HG02884 (cell line): ENCODE data around the gene HLA-DPB1.
A peak's percentile ranks its signal among the peaks of the same experiment; 100 is the strongest.

Experiments
- ATAC-seq: cut with Tn5 transposase; IDR thresholded peaks from one replicate; pipeline ENCODE4 v1.9.1; 2021; ENCODE audit warnings: mild to moderate bottlenecking, moderate library complexity; ENCODE audit not compliant: unreplicated experiment

Gene HLA-DPB1

DNA sequence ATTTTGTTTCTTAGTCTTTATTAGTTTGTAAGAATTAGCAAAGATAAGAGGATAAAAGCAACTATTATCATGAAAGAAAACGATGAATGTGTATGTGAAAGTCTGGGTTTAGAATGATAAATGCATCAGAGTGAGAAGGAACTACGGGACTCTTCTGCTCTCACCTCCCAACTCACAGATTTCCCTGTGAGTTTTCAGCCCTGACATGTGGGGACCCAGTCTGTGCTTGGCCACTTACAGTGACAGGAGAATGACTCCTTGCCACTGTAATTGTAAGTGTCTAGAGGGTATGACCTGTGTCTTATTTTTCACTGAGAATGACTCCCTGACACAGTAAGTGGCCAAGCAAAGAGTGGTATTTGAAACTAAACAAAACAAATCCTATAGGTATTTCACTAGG, 4.9 kb upstream of the HLA-DPB1 start:
- no peak for ATAC-seq

DNA sequence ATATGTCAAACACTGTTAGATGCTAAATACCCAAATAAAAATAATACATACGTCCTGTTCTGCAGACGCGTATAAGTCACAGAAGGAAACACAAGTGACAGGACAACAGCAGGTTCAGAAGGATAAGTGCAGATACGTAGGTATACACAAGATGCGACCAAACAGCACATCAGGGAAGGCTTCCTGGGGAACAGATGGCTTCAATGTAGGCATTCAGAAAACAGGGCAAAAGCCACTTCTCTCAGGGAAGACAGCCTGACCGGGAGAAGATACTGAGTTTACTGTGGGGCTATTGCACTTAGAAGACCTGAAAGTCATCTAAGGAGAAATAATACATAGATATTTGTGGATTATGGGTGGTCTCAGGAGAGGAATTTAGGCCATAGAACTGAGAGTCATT, 4.2 kb upstream of the HLA-DPB1 start:
- ATAC-seq = no peak

DNA sequence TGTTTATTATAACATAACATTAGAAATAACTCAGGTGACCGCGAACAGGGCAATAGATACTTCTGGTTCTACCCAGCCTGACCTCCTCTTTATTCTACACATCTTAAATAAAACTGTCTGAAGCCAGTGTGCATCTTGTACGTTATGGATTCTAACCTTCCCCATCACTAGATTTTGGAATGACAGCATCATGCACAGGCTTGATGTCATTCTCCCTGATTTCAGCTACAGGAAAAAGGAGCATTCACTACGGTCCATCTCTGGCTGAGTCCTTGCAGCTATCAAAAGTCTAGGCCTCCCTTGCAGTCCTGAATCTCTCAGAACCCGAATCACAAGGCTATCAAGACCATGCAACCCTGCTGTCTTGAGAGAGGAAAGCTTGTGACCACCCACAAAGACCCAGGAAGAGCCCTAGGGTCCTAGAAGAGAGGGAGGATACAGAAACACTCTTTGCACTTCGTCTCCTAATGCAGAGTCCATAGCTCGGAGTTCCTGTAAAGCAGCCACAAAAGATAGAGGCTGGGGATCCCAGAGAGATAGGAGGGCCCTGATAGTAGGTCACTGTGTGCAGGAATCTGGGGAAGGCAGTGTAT, 3.2 kb upstream of the HLA-DPB1 start:
- ATAC-seq = no peak

DNA sequence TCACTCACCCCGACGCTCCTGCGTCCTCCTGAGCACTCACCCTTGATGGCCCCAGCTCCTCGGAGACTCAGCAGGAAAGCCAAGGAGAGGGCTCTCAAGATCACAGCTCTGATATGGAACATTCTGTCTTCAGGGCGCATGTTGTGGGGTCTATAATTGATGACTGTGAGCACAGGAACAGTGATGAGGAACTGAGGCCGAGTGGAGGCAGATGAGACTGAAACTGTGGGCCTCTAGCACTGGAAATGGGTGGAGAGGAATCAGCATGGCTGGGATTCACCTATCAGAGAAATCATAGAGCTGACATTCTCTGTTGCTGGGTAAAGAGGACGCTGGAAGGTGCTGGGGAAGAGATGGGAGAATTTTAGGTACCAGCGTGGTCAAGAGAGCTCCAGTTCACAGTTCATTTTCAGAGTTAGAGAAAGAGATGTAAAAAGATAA, 2.3 kb upstream of the HLA-DPB1 start, which contains the start of gene HLA-DPA1:
Gene HLA-DPA1 (minus strand): TSS at position 219 of the 441 bp plus-strand sequence.
- ATAC-seq = peak; percentile 67

DNA sequence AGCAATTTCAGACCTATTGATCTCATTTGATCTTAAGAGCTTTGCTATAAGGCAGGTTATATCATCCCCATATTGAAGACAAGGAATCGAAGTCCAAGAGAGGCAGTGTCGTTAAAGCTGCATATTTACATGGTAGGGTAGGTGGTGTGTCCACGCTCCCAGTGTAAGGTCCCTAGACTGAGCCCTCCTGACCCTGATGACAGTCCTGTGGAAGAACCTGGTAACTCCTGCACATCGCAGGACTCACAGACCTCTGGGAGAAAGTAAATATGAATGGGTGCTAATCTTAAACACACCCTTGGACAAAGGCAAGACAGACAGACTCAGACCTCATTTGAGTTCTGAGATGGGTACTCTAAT, 602 bp upstream of the HLA-DPB1 start:
- no peak for ATAC-seq

DNA sequence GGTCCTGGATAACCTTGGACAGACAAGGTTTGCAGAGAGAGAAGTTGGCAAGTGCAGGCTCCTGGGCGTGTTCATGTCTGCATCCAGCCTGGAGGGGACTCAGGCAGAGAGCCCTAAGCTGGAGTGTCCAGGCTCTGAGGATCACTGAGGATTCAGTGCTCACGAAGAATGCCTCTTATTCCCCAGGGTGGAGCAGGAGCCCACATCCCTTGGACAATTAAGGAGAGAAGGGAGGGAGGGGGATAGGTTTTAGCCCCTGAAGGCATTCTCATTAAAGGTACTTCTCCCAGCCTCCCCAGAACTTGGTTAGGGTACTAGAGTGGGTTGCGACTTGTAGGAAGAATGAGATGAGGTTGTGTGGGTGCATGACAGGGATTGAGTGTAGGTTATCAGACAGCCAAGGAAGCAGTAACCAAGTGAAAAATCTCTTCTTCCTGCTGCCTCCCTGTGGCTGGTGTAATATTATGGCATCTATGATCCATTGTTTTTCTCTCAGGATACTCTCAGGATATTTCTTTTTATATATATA, 680 bp downstream of the HLA-DPB1 start:
- ATAC-seq = no peak

DNA sequence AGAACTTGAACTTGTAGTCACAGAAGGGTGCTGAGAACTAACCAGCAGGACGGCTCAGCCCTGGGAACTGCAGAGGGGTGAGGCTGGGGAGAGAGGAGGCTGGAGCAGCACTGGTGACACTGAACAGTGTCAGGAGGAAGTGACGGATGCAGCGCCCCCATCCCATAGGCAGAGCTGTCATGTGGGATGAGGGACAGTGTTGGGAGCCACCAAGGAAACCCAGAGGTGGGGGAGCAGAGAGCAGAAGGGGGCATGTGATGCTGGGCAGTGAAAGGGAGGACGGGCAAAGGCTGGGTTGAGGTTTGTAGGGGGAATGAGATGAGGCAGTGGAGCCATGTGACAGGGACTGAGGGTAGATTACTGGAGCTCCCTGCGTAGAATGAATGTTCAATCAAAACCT, 2.1 kb downstream of the HLA-DPB1 start:
- ATAC-seq = no peak

DNA sequence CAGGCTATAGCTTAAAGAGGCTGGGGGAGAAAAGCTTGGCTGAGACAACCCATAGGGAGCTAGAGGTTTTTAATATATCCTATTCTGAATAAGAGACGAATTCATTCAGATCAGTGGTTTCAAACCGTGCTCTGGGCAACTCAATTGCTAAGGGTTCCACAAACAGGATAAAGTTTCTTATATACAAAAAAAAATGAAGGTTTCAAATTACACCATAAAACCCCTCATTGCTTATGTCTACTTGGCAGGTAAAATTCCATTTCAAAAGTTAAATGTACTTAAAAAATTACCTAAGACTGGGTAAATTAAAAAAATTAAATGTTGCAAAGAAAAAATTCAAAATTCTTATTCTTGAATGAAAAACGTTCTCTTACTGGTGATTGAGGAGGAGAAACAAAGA, 2.7 kb downstream of the HLA-DPB1 start:
- no peak for ATAC-seq

DNA sequence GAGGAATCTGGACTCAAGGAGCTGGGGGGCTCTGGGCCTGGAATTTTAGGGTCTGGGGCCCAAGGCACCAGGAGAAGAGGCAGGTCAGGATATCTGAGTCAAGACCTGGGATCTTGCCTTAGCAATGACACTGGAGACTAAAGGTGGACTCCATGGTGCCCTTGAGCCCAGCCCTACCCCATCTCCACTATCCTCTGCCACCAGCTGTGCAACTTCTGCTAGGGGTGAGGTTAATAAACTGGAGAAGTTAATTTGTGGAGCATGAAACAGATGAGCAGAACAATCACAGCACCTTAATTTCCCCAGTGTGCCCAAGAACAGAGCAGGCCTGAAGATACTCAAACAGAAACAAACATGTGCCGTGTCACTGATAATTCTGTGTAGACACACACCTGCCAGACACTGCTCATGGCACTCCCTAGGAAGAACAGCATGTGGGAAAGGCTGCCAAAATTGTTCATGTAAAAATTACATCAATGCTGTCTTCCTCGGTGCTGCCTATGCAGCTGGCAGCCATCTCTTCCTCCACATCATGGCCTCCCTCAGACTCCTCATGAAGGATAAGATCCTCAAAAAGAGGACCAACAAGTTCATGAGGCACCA, 3.2 kb downstream of the HLA-DPB1 start:
- ATAC-seq = no peak

DNA sequence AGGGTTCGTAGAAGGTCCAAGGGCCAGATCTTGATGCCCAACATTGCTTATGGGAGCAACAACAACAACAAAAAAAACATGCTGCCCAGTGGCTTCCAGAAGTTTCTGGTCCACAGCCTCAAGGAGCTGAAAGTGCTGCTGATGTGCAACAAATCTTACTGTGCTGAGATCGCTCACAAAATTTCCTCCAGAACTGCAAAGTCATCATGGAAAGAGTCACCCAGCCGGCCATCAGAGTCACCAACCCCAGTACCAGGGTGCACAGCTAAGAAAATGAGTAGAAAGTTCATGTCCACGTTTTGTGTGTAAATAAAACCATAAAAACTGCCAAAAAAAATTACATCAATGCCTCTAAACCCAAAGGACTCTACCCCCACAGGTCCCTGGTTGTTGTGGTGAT, 3.8 kb downstream of the HLA-DPB1 start:
- ATAC-seq = no peak

DNA sequence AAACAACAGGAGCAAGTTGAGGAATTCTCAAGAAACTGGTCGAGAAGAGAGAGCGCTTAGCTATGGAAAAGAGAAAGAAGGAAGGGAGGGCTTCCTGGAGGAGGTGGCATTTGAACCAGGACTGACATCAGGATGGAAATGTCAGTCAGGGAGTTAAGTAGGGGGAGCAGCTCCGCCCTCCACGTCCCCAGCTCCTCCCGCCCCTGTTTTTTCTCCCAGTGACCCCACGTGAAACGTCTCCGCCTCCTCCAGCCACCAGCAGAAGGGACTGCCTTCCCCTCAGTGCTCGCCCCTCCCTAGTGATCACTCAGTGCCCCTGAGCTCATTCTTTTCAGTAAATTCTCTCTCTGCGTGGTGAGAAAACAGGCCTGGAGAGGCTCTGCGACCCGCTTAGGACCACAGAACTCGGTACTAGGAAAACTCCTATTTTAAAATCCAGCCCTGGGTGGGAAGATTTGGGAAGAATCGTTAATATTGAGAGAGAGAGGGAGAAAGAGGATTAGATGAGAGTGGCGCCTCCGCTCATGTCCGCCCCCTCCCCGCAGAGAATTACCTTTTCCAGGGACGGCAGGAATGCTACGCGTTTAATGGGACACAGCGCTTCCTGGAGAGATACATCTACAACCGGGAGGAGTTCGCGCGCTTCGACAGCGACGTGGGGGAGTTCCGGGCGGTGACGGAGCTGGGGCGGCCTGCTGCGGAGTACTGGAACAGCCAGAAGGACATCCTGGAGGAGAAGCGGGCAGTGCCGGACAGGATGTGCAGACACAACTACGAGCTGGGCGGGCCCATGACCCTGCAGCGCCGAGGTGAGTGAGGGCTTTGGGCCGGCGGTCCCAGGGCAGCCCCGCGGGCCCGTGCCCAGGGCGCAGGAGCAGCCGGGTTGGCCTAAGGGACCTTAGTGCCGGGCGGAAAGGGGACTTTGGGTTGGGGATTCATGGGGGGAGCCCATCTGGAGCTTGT, 4.6 kb downstream of the HLA-DPB1 start:
- no peak for ATAC-seq

DNA sequence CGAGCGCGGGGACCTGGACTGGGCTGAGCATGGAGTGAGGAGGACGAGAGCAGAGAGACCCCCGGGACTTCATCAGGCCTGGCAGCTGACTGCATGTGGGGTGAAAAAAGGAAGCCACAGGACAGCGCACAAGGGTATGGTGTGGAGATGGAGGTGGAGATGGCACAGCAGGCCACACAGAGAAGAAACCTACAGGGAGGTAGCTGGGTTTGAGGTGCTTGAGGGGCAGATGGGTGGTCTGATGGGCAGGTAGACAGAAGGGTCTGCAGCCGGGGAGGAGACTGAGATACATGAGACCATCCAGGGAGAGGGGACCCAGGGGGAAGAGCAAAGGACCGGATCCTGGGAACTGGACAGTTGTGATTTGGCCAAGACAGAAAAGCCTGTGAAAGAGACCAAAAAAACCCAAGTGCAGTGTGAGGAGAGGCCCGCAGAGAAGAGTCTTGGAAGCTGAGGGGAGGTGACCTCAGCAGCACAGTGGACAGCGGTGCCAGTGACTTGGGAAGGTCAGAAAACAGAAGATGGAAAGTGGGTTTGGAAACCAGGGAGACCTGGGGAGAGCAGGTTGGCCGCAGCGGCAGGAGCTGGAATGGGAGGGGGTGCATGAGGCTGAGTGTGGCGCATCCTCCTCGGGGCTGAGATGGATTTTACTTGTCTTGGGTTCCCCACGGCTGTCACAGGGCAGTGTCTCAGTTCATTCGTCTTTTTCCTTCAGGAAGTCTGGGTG, 5.5 kb downstream of the HLA-DPB1 start:
- ATAC-seq = no peak

DNA sequence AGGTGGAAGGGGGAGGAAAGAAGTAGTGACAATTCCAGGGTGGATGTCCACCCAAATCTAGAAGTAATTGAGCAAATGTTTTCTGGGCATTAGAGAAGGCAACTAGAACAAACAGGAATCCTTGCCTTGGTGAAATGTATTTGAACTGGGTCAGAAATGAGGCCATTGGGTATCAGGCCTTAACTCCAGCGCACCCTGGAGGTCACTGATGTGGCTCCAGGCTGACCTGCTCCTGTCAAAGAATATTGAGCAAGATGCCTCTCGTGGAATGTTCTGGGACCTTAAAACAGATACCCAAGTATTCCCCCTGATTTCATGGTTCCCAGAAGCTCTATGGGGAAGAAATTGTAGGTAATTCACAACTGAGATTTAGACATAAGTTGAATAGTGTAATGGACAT, 6.9 kb downstream of the HLA-DPB1 start:
- no peak for ATAC-seq

DNA sequence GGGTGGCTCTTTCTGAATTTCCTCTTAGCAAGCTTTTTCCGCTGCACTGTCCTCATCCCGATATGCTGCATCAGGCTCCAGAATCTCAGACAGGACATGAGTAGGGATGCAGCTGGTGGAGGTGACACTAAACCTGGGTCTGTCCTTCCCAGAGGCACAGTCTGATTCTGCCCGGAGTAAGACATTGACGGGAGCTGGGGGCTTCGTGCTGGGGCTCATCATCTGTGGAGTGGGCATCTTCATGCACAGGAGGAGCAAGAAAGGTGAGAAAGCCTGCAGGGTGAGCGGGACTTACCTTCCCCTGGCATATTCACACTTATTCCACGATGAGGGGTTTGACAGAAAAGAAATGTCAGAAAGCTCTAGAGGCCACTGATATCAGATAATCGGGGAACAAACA, 9.8 kb downstream of the HLA-DPB1 start:
- ATAC-seq = no peak

DNA sequence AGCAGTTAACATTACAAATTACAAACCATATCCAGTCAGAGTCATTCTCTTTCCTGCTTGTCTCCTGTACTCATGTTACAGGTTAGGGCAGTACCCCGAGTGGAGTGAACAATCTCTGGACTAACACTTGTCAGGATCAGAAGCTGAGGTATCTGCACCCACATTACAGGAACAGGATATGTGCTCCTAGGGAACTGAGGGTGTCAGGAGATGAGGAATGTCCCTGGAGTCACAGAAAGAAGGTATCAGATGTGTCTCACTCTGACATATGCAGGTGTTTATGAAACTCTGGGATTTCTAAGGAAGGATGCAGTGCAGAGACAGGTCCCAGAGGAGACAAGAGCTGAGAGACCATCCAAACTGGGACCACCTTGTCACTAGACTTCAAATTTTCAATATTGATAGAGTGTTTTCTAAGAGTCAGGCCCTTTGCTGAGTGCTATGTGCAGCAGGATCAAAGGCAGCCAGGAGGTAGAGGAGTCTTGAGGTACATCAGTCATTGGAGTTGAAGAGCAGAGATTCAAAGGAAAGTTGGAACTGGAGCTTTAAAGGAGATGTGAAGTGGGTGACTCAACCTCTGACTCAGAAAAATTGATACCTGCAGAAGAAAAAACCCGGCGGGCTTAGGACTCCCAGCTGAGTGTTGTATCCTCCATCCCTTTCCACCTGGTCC, 12.6 kb downstream of the HLA-DPB1 start:
- no peak for ATAC-seq

DNA sequence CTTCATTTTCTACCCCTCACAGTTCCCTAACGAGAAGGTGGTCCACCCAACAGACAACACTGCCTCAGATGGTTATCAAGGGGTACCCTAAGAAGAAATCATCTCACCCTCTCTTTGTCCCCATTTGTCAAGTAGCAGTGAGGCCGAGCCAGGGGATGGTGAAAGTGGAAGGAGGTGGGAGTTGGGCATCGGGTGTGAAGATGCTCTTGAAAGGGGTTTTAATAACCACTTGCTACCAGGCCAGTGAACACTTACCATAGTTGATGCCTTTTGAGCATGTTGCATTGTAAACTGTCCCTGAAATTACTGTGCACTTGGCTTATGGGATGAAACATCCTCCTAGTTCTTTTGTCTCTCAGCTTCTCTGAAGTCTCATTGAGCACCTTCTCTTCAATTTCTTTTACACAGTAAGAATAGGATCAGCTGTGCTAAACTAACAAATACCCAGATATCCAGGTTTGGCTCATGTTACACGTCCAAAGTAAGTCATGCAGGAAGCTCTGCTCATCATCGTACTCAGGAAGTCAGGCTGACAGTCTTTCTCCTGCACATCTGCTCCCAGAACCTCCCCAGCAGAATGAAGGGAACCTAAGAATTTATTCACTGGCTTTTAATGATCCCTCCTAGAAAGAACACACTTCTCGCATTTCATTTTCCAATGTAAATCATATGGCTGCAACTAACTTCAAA, 13.3 kb downstream of the HLA-DPB1 start:
- ATAC-seq = no peak

DNA sequence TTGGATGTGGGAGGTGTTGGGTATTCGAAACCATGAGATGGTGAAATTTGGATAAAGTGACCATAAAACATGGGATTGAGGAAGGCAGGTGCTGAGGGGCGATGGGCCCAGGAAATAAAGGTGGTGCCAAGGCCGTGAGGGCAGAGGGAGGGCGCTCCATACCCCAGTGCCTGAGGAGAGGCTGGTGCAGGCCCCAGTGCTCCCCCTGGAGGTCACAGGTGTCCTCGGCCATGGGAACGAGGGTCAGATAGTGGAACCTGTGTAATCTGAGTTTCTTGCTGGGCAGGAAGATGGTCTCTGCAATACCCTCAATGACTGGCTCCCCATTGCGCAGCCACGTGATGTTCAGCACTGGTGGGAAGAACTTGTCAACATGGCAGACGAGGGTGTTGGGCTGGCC, 16.2 kb downstream of the HLA-DPB1 start:
- no peak for ATAC-seq

DNA sequence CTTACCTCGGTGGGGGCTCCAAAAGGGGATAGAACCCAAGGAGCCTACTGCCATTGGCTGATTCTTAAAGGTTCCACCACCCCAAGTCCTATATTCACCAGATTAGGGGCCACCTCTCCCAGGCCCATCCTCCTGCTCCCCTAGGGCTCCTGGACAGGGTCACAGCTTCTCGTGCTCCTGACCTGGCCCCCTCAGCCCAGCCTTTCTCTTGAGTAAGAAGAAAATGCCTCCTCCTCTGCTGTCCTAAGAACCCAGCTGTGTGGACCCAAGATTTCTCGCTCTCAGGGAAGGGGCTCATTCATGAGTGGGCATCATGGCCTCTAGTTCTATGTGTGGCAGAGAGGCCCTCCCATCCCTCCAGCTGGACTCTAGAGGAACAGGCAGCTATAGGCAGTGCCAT, 16.6 kb downstream of the HLA-DPB1 start:
- ATAC-seq = no peak

DNA sequence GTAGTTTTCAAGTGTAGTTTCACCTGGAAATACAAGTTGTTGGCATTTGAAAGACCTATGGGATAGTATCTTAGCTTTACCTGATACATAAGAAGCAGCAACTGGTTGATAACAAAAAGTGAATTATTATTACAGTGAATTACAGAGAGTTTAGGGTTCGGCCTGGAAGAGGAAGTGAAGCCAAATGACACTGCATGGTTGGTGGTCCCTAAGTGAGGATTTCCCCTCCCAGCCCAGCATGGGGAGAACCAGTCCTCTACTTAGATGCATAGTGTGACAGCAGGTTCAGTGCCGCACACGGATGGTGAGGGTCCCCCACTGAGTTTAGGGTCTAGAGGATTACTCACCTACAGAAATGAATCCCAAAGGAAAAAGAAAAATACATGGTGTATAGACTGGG, 18.1 kb downstream of the HLA-DPB1 start:
- no peak for ATAC-seq

DNA sequence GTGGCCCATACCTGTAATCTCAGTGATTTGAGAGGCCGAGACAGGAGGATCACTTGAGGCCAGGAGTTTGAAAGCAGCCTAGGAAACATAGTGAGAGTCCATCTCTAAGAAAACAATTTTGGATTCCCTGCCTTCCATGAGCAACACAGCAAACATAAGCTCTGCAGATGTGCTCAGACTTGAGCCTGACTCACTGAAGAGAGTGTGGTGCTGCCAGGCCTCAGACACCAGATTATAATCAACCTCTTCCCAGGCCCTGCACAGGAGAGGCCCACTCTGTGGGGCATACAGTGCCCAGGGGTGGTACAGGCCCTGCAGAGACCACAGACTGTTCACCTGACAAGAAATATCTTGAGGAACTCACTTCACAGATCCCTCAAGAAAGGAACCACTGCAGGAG, 19.9 kb downstream of the HLA-DPB1 start:
- no peak for ATAC-seq
